Peyer's patch (tissue), 4 donors: Measurements from ENCODE around the gene PRG3.

Experiments
- CTCF ChIP-seq, 6 experiments: fragments of 450-650 bp in 4 of 6; fragments of 200-600 bp in 2 of 6; sonication (generic) in 1 of 6; IDR thresholded peaks; one replicate each; pipeline ENCODE4 v1.5.1; 2017 to 2019; ENCODE audit warnings: antibody characterized with exemption in 6 of 6, mild to moderate bottlenecking in 3 of 6, moderate library complexity in 1 of 6
- POLR2A ChIP-seq, 2 donors: fragments of 450-650 bp; IDR thresholded peaks; one replicate each; pipeline ENCODE4 v1.5.1; 2017; ENCODE audit warnings: antibody characterized with exemption in 2 of 2, mild to moderate bottlenecking in 2 of 2, moderate library complexity in 2 of 2

GRCh38 chr11:57387289-57388030, 6.5 kb upstream of the PRG3 start:
- TF ChIP-seq CTCF (IDR thresholded peaks at IDR 0.05) (no peak), POLR2A (IDR thresholded peaks at IDR 0.05) (no peak)
